Prostate gland (tissue), 2 donors: ENCODE results near the gene TMPO.

Experiments
- CTCF ChIP-seq, 4 experiments: fragments of 200-600 bp in 2 of 4; fragments of 450-650 bp in 2 of 4; sonication (generic) in 2 of 4; IDR thresholded peaks; 1 replicate in 3 of 4; 2 replicates in 1 of 4; pipeline ENCODE4 v1.5.1; 2016 to 2019; ENCODE audit warnings: antibody characterized with exemption in 4 of 4, mild to moderate bottlenecking in 2 of 4, moderate library complexity in 2 of 4
- POLR2A ChIP-seq: fragments of 450-650 bp; IDR thresholded peaks from one replicate; pipeline ENCODE4 v1.6.1; 2016; ENCODE audit warnings: antibody characterized with exemption, mild to moderate bottlenecking
- POLR2AphosphoS5 ChIP-seq: sonication (generic); formaldehyde crosslinking; IDR thresholded peaks from one replicate; pipeline ENCODE4 v1.6.1; 2017; ENCODE audit warnings: antibody characterized with exemption

GRCh38 chr12:98543701-98544100 is 28.3 kb downstream of the TMPO start:
- TF ChIP-seq POLR2A (no peak), CTCF (IDR thresholded peaks at IDR 0.05) (no peak), POLR2AphosphoS5 (no peak)
